Endothelial cell of umbilical vein (primary cell): Measurements from ENCODE around the gene MIA2. TPM values are rescaled to one million over a fixed set of nuclear protein-coding genes. Genes with fewer than 3 reads are reported as not detected.

Experiments used
- BruUV-seq: library from RNA; stranded (reverse); fragments of 400-500 nt; replicated peaks from 2 replicates; lab custom pipeline; 2021; lab: Mats Ljungman, UMichigan
- CTCF ChIA-PET: fragments of 300-600, 350-600 bp; sonication (Branson Sonifier 250); formaldehyde crosslinking; loops from one replicate; lab custom pipeline; 2021; ENCODE audit warnings: antibody characterized with exemption, inconsistent platforms; lab: Charles Lee
- POLR2A ChIA-PET: fragments of 300-600, 350-600 bp; sonication (Branson Sonifier 250); formaldehyde crosslinking; loops from one replicate; lab custom pipeline; 2021; ENCODE audit warnings: antibody characterized with exemption, inconsistent platforms; lab: Charles Lee
- DNase-seq: peaks from one replicate; pipeline ENCODE4 v3.0.0-alpha.2; 2011; ENCODE audit warnings: low read depth, low spot score
- FAIRE-seq: peaks from 2 replicates; lab custom pipeline; 2011; peaks lifted over from hg19 to GRCh38; lab: Jason Lieb, UNC
- H2AFZ ChIP-seq: 2 replicates; pipeline ENCODE4 v1.6.0; 2012; ENCODE audit warnings: low read depth, low read length, control low read depth, inconsistent platforms
- H3K27ac ChIP-seq: 2 replicates; pipeline ENCODE4 v1.5.1; 2011; ENCODE audit warnings: low read depth, mild to moderate bottlenecking, control low read depth, low read length, moderate library complexity; ENCODE audit not compliant: insufficient read depth
- H3K27me3 ChIP-seq, 2 experiments: 2 replicates each; pipeline versions ENCODE4 v1.6.0 to v1.6.1; 2011; ENCODE audit warnings: low read length in 2 of 2, mixed read lengths in 1 of 2; ENCODE audit not compliant: control insufficient read depth in 2 of 2, insufficient read depth in 2 of 2
- H3K36me3 ChIP-seq, 2 experiments: 2 replicates in 1 of 2; 3 replicates in 1 of 2; pipeline ENCODE4 v1.5.1; 2011; ENCODE audit warnings: low read length in 2 of 2, mild to moderate bottlenecking in 1 of 2, moderate library complexity in 1 of 2; ENCODE audit not compliant: control insufficient read depth in 2 of 2, insufficient read depth in 2 of 2; ENCODE audit errors: extremely low read depth in 1 of 2
- H3K4me1 ChIP-seq: 3 replicates; pipeline ENCODE4 v1.5.1; 2011; ENCODE audit warnings: mild to moderate bottlenecking, low read length; ENCODE audit not compliant: control insufficient read depth, insufficient read depth; ENCODE audit errors: extremely low read depth
- H3K4me2 ChIP-seq: 2 replicates; pipeline ENCODE4 v1.6.1; 2011; ENCODE audit warnings: low read length, control low read depth, mixed read lengths; ENCODE audit not compliant: insufficient read depth
- H3K4me3 ChIP-seq, 3 experiments: fragments of 200-600 bp in 1 of 3; sonication (generic), shearing (Covaris generic) in 1 of 3; replicated peaks in 1 of 3; 2 replicates each; pipeline ENCODE4 v1.5.1; 2011 to 2016; ENCODE audit warnings: control low read depth in 3 of 3, low read length in 3 of 3, mild to moderate bottlenecking in 2 of 3, inconsistent platforms in 1 of 3, low read depth in 1 of 3, moderate library complexity in 1 of 3; ENCODE audit not compliant: insufficient read depth in 1 of 3
- H3K79me2 ChIP-seq: 2 replicates; pipeline ENCODE4 v1.6.0; 2012; ENCODE audit warnings: low read length, inconsistent platforms; ENCODE audit not compliant: control insufficient read depth, insufficient read depth
- H3K9ac ChIP-seq: replicated peaks from 2 replicates; pipeline ENCODE3; 2011; ENCODE audit warnings: low read length, control low read depth; ENCODE audit not compliant: insufficient read depth; ENCODE audit errors: extremely low read depth
- H3K9me1 ChIP-seq: replicated peaks from 3 replicates; pipeline ENCODE4 v1.6.0; 2011; ENCODE audit warnings: mild to moderate bottlenecking, low read length; ENCODE audit not compliant: control insufficient read depth, insufficient read depth; ENCODE audit errors: extremely low read depth
- H3K9me3 ChIP-seq: replicated peaks from 2 replicates; pipeline ENCODE4 v1.5.1; 2012; ENCODE audit warnings: low read length, inconsistent platforms; ENCODE audit not compliant: control insufficient read depth, insufficient read depth
- H4K20me1 ChIP-seq: replicated peaks from 2 replicates; pipeline ENCODE3; 2011; ENCODE audit warnings: mild to moderate bottlenecking, low read length; ENCODE audit not compliant: control insufficient read depth, insufficient read depth; ENCODE audit errors: extremely low read depth
- EZH2 ChIP-seq: IDR thresholded peaks from 2 replicates; pipeline ENCODE4 v1.6.1; 2012; ENCODE audit warnings: borderline replicate concordance, low read depth, mild to moderate bottlenecking, moderate library complexity, low read length, inconsistent platforms; ENCODE audit not compliant: severe bottlenecking
- FOS ChIP-seq: IDR thresholded peaks from 2 replicates; pipeline ENCODE4 v1.6.1; 2011; ENCODE audit warnings: mild to moderate bottlenecking, low read length, moderate library complexity, borderline replicate concordance; ENCODE audit not compliant: insufficient read depth
- GATA2 ChIP-seq: IDR thresholded peaks from 2 replicates; pipeline ENCODE4 v1.7.0; 2011; ENCODE audit warnings: low read depth, mild to moderate bottlenecking, moderate library complexity, mixed read lengths, low read length; ENCODE audit not compliant: insufficient read length, insufficient read depth
- JUN ChIP-seq: IDR thresholded peaks from 2 replicates; pipeline ENCODE4 v1.6.1; 2011; ENCODE audit warnings: borderline replicate concordance, low read depth; ENCODE audit not compliant: insufficient read length, insufficient read depth
- MYC ChIP-seq: IDR thresholded peaks from one replicate; pipeline ENCODE4 v1.6.1; 2011; ENCODE audit warnings: mild to moderate bottlenecking, low read depth, low read length
- POLR2A ChIP-seq: IDR thresholded peaks from 2 replicates; pipeline ENCODE4 v1.6.1; 2012; ENCODE audit warnings: low read depth, mild to moderate bottlenecking, control low read depth, low read length
- POLR2AphosphoS5 ChIP-seq: IDR thresholded peaks from 2 replicates; pipeline ENCODE4 v1.6.1; 2012; ENCODE audit warnings: low read depth, mild to moderate bottlenecking, control low read depth, low read length, moderate library complexity; ENCODE audit not compliant: insufficient read depth
- dilution Hi-C: fragments of 300-500 bp; cut with MboI; formaldehyde crosslinking; loops from one replicate; pipeline ENCODE4 v1.15.0; 2019; ENCODE audit warnings: low sequenced_read_pairs; ENCODE audit not compliant: extremely low pct_ligation_motif_present
- intact Hi-C: fragments of 100-400 bp; cut with micrococcal nuclease; formaldehyde crosslinking; loops from one replicate; pipeline ENCODE4 v1.10.0; 2022
- polyA plus RNA-seq, 4 experiments: library from polyadenylated mRNA; depleted of rRNA in 3 of 4; stranded (reverse) in 3 of 4; unstranded in 1 of 4; fragments of >200 nt; gene quantifications; 2 replicates each; pipeline versions ENCODE4 v1.2.1 to v1.2.3, GENCODE V29; 2011 to 2012; ENCODE audit warnings: missing spikeins in 1 of 4
- total RNA-seq: library from RNA; stranded (reverse); gene quantifications from 2 replicates; pipeline ENCODE4 v1.2.3, GENCODE V29; 2021
- TF ChIP-seq, protein P1 (sequence below): IDR thresholded peaks from 2 replicates; pipeline ENCODE4 v1.6.1; 2011; ENCODE audit not compliant: insufficient read depth, insufficient read length
- TF ChIP-seq, protein P2 (sequence below), 2 donors: IDR thresholded peaks; 1 replicate in 1 of 2; 2 replicates in 1 of 2; pipeline ENCODE4 v1.5.1; 2011; ENCODE audit warnings: low read length in 2 of 2, mild to moderate bottlenecking in 2 of 2, moderate library complexity in 2 of 2, control low read depth in 1 of 2, inconsistent platforms in 1 of 2, low read depth in 1 of 2; ENCODE audit not compliant: insufficient read depth in 1 of 2; ENCODE audit errors: extremely low read depth in 1 of 2

The MIA2 gene
- total and polyA plus RNA-seq, 2 donors (not counting 3 experiments of a cell fraction or from before 2014, with no cell fraction given): 9.4 to 14.9 TPM

DNA sequence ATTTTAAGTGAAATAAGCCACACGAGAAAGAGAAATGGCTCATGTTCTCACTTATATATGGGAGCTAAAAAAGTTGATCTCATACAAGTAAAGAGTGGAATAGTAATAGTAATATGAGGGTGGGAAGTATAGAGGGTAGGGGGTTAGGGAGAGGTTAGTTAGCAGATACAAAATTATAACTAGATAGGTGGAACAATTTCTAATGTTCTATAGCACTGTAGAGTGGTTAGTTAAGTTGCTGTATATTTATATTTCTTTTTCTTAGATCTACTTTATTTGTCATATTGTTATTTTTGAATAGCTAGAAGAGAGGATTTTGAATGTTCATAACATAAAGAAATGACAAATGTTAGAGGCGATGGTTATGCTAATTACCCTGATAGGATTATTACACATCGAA is 74.1 kb downstream of the MIA2 start:
- Histone ChIP-seq H2AFZ (no peak overlapping the region), H3K9me3 (no peaks in the 10 kb centered on the region), H3K4me3 (no peak overlapping the region), H3K79me2 (no peaks in the 10 kb centered on the region), H3K4me2 (no peak overlapping the region), H3K9me1 (no peaks in the 10 kb centered on the region), H3K9ac (no peak overlapping the region), H3K27me3 (no peaks in the 10 kb centered on the region), H3K36me3 (peaks cover 0 to 3% of the 10 kb centered on the region in 2 experiments), H4K20me1 (no peaks in the 10 kb centered on the region), H3K27ac (no peak overlapping the region), H3K4me1 (no peaks in the 10 kb centered on the region)
- intact Hi-C loops (no loop called here), dilution Hi-C loops (no loop called here)
- TF ChIP-seq JUN: no peak
- TF ChIP-seq MYC: no peak
- TF ChIP-seq FOS: no peak
- TF ChIP-seq, protein P1, sequence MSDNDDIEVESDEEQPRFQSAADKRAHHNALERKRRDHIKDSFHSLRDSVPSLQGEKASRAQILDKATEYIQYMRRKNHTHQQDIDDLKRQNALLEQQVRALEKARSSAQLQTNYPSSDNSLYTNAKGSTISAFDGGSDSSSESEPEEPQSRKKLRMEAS: no peak
- CTCF ChIA-PET: interaction anchor here (1.0 kb wide), 1 partner anchor 13 kb away, joined by 3 read pairs; no protein-coding TSS in a partner anchor
- POLR2A ChIA-PET: no interaction called here
- no peak for DNase-seq
- BruUV-seq: no TSS peak
- no peak for FAIRE-seq

DNA sequence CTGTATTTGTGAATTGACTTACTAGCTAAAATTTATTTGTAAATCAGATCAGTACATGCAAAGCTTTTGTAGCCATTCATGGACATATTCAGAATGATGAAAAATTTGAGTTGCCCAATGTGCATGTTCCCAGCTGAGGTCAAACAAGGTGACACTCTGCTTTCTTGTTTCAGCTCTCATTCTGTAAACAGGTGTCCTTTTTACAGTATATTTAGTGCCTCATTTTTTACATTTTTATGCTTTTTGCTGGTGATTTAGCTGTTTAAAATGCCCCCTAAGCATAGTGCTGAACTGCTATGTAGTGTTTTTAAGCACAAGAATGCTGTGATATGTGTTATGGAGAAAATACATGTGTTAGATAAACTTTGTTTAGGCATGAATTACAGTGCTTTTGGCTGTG is 76.3 kb downstream of the MIA2 start:
- POLR2A ChIA-PET: no interaction called here
- Histone ChIP-seq H2AFZ (no peak overlapping the region), H4K20me1 (no peaks in the 10 kb centered on the region), H3K4me3 (no peak overlapping the region), H3K36me3 (peaks cover 0 to 3% of the 10 kb centered on the region in 2 experiments), H3K27ac (no peak overlapping the region), H3K79me2 (no peaks in the 10 kb centered on the region), H3K4me2 (no peak overlapping the region), H3K9me3 (no peaks in the 10 kb centered on the region), H3K9me1 (no peaks in the 10 kb centered on the region), H3K4me1 (no peaks in the 10 kb centered on the region), H3K9ac (no peak overlapping the region), H3K27me3 (no peaks in the 10 kb centered on the region)
- BruUV-seq: no TSS peak
- dilution Hi-C loops (no loop called here), intact Hi-C loops (no loop called here)
- no peak for TF ChIP-seq GATA2
- TF ChIP-seq POLR2A: no peak
- no peak for TF ChIP-seq EZH2
- TF ChIP-seq JUN: no peak
- TF ChIP-seq, protein P2, sequence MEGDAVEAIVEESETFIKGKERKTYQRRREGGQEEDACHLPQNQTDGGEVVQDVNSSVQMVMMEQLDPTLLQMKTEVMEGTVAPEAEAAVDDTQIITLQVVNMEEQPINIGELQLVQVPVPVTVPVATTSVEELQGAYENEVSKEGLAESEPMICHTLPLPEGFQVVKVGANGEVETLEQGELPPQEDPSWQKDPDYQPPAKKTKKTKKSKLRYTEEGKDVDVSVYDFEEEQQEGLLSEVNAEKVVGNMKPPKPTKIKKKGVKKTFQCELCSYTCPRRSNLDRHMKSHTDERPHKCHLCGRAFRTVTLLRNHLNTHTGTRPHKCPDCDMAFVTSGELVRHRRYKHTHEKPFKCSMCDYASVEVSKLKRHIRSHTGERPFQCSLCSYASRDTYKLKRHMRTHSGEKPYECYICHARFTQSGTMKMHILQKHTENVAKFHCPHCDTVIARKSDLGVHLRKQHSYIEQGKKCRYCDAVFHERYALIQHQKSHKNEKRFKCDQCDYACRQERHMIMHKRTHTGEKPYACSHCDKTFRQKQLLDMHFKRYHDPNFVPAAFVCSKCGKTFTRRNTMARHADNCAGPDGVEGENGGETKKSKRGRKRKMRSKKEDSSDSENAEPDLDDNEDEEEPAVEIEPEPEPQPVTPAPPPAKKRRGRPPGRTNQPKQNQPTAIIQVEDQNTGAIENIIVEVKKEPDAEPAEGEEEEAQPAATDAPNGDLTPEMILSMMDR (IDR thresholded peaks at IDR 0.05; ENCODE audit: extremely low read depth in 1 of 2, insufficient read depth in 1 of 2, low read depth in 1 of 2, low read length in 2 of 2): no peak
- TF ChIP-seq POLR2AphosphoS5: no peak
- TF ChIP-seq, protein P1: no peak
- TF ChIP-seq MYC: no peak
- TF ChIP-seq FOS: no peak
- FAIRE-seq (no peak), DNase-seq (no peak)
- CTCF ChIA-PET: interaction anchor here (1.4 kb wide), 1 partner anchor 16 kb away, joined by 3 read pairs; no protein-coding TSS in a partner anchor
